Effector memory CD4-positive, alpha-beta T cell (primary cell): ENCODE results near the gene CRTAP.

Experiments
- DNase-seq, 3 donors: peaks; one replicate each; pipeline ENCODE4 v3.0.0-alpha.2; 2020
- H3K27ac ChIP-seq: 2 replicates; pipeline ENCODE4 v1.7.0; 2013; ENCODE audit warnings: mild to moderate bottlenecking, low read length, moderate library complexity; ENCODE audit not compliant: insufficient read depth, poor library complexity, severe bottlenecking
- H3K27me3 ChIP-seq: replicated peaks from 2 replicates; pipeline ENCODE4 v1.7.0; 2013; ENCODE audit warnings: mild to moderate bottlenecking, low read length; ENCODE audit not compliant: insufficient read depth, control insufficient read depth, poor library complexity, severe bottlenecking
- H3K36me3 ChIP-seq: 2 replicates; pipeline ENCODE4 v1.7.0; 2013; ENCODE audit warnings: mild to moderate bottlenecking, low read length, moderate library complexity; ENCODE audit not compliant: control insufficient read depth, insufficient read depth
- H3K4me1 ChIP-seq: 2 replicates; pipeline ENCODE4 v1.7.0; 2013; ENCODE audit warnings: low read length, mild to moderate bottlenecking; ENCODE audit not compliant: control insufficient read depth, insufficient read depth, poor library complexity, severe bottlenecking
- H3K4me3 ChIP-seq: 2 replicates; pipeline ENCODE4 v1.7.0; 2013; ENCODE audit warnings: low read length, low read depth, mild to moderate bottlenecking; ENCODE audit not compliant: insufficient read depth, poor library complexity, severe bottlenecking
- H3K9me3 ChIP-seq: 2 replicates; pipeline ENCODE4 v1.7.0; 2013; ENCODE audit warnings: mild to moderate bottlenecking, low read length, moderate library complexity; ENCODE audit not compliant: control insufficient read depth

CRTAP gene

GRCh38 chr3:33184863-33185262 is 71.0 kb downstream of the CRTAP start:
- Histone ChIP-seq H3K4me3 (no peak overlapping the region), H3K27ac (no peak overlapping the region), H3K27me3 (no peaks in the 10 kb centered on the region), H3K36me3 (no peaks in the 10 kb centered on the region), H3K9me3 (no peaks in the 10 kb centered on the region), H3K4me1 (no peaks in the 10 kb centered on the region)
- no peak for DNase-seq

- Histone ChIP-seq H3K4me3 (no peak overlapping the region), H3K27me3 (no peaks in the 10 kb centered on the region), H3K4me1 (no peaks in the 10 kb centered on the region), H3K27ac (no peak overlapping the region), H3K9me3 (no peaks in the 10 kb centered on the region), H3K36me3 (no peaks in the 10 kb centered on the region)
- DNase-seq = no peak
Observed at GRCh38 chr3:33186524-33187367, 72.9 kb downstream of the CRTAP start.

GRCh38 chr3:33187368-33187634 is 73.5 kb downstream of the CRTAP start:
- H3K4me3 ChIP-seq = no peak overlapping the region
- no peaks in the 10 kb centered on the region for H3K4me1 ChIP-seq
- H3K27ac ChIP-seq = no peak overlapping the region
- no peaks in the 10 kb centered on the region for H3K9me3 ChIP-seq
- DNase-seq = no peak
- H3K27me3 ChIP-seq = no peaks in the 10 kb centered on the region
- no peaks in the 10 kb centered on the region for H3K36me3 ChIP-seq

GRCh38 chr3:33194303-33194702 is 80.5 kb downstream of the CRTAP start:
- H3K27ac ChIP-seq = no peak overlapping the region
- no peaks in the 10 kb centered on the region for H3K36me3 ChIP-seq
- no peak overlapping the region for H3K4me3 ChIP-seq
- no peaks in the 10 kb centered on the region for H3K27me3 ChIP-seq
- no peak for DNase-seq
- no peaks in the 10 kb centered on the region for H3K4me1 ChIP-seq
- H3K9me3 ChIP-seq = no peaks in the 10 kb centered on the region

- DNase-seq = no peak
- Histone ChIP-seq H3K4me1 (no peaks in the 10 kb centered on the region), H3K36me3 (no peaks in the 10 kb centered on the region), H3K9me3 (no peaks in the 10 kb centered on the region), H3K4me3 (no peak overlapping the region), H3K27ac (no peak overlapping the region), H3K27me3 (no peaks in the 10 kb centered on the region)
Observed at GRCh38 chr3:33196538-33196937, 82.7 kb downstream of the CRTAP start.
